DND-41 (cell line): ENCODE data around the gene MAGI1.

Experiments
- CTCF ChIP-seq: IDR thresholded peaks from 2 replicates; pipeline ENCODE4 v1.5.1; 2012; ENCODE audit warnings: borderline replicate concordance, low read length, moderate library complexity, mild to moderate bottlenecking; ENCODE audit not compliant: poor library complexity, severe bottlenecking; ENCODE audit errors: extremely low read depth
- EZH2 ChIP-seq: IDR thresholded peaks from 3 replicates; pipeline ENCODE4 v1.6.1; 2012; ENCODE audit warnings: borderline replicate concordance, low read depth, mild to moderate bottlenecking, moderate library complexity, low read length, inconsistent platforms; ENCODE audit not compliant: severe bottlenecking

DNA sequence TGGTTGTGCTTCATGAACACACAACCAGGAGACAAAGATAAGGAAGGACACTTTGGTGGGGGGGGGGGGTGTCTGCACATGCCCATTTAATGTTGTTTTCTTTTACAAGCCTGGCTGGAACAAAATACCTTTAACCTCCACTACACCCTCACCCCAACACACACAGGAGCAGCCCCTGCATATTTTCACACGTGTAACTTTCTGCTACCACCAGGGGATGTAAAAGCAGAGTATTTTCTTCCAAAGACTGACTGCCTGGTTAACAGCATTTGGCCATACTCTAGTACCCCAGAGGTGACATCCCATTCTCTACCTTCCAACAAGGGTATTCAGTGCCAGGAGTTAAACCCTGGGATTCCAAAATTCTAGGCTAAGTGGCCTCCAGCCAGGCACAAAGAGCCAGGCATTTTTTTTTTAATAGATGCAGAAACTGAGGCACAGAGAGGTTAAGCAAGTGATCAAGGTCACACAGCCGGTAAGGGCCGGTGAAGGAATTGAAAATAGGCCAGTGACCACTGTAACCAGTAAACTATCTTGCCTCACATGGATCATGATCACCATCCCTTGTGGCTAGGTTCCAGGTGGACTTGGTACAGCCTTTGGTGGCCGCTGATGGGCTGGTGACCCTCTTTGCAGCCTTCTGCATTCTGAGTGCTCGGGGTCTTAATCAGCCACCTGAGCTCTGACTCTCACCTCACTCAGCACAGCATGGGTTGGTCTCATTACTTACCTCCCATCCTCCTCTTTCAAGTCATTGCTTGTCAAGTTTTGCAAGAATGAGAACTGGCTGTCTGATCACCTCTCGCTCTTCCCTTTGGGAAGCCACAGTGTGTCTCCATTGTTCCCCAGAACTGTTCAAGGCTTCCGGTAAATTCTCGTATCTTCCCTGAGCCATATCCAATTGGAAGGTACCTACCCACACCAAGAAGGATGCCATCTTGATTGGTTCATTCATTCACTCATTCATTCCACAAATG, 20.4 kb downstream of the MAGI1 start:
- TF ChIP-seq CTCF: no peak
- no peak for TF ChIP-seq EZH2
